Measurements from ENCODE around the gene CASK.

GRCh38 chrX:41692162-41692749 lies 231.1 kb downstream of the CASK start:
- TF ChIP-seq ARNTL (CRISPR knock-in tag; IDR thresholded peaks at IDR 0.05; ENCODE audit: borderline replicate concordance, low read depth) (no peak), PATZ1 (CRISPR knock-in tag; IDR thresholded peaks at IDR 0.05; ENCODE audit: borderline replicate concordance) (no peak), SNAI2 (CRISPR knock-in tag; IDR thresholded peaks at IDR 0.05) (no peak), RARB (CRISPR knock-in tag; IDR thresholded peaks at IDR 0.05) (no peak), GLIS3 (CRISPR knock-in tag; IDR thresholded peaks at IDR 0.05) (no peak), POU6F1 (CRISPR knock-in tag; IDR thresholded peaks at IDR 0.05; ENCODE audit: borderline replicate concordance, low read depth) (no peak), ZNF8 (CRISPR knock-in tag; IDR thresholded peaks at IDR 0.05) (no peak), ZFP3 (CRISPR knock-in tag; IDR thresholded peaks at IDR 0.05) (no peak), ZFP30 (CRISPR knock-in tag; IDR thresholded peaks at IDR 0.05) (no peak), CREB5 (CRISPR knock-in tag; IDR thresholded peaks at IDR 0.05; ENCODE audit: low read depth) (no peak)
- TF ChIP-seq, protein P1, sequence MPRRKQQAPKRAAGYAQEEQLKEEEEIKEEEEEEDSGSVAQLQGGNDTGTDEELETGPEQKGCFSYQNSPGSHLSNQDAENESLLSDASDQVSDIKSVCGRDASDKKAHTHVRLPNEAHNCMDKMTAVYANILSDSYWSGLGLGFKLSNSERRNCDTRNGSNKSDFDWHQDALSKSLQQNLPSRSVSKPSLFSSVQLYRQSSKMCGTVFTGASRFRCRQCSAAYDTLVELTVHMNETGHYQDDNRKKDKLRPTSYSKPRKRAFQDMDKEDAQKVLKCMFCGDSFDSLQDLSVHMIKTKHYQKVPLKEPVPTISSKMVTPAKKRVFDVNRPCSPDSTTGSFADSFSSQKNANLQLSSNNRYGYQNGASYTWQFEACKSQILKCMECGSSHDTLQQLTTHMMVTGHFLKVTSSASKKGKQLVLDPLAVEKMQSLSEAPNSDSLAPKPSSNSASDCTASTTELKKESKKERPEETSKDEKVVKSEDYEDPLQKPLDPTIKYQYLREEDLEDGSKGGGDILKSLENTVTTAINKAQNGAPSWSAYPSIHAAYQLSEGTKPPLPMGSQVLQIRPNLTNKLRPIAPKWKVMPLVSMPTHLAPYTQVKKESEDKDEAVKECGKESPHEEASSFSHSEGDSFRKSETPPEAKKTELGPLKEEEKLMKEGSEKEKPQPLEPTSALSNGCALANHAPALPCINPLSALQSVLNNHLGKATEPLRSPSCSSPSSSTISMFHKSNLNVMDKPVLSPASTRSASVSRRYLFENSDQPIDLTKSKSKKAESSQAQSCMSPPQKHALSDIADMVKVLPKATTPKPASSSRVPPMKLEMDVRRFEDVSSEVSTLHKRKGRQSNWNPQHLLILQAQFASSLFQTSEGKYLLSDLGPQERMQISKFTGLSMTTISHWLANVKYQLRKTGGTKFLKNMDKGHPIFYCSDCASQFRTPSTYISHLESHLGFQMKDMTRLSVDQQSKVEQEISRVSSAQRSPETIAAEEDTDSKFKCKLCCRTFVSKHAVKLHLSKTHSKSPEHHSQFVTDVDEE (CRISPR knock-in tag; IDR thresholded peaks at IDR 0.05): no peak

Data from SK-N-SH treated with all-trans-retinoic acid at 6 μM for 48 hours (cell line).